Measurements from ENCODE around the gene BGN. TPM values are rescaled to one million over a fixed set of nuclear protein-coding genes. Genes with fewer than 3 reads are reported as not detected.

The BGN gene
- polyA plus RNA-seq, 4 donors, result 170 to 201 (median 195) TPM

DNA sequence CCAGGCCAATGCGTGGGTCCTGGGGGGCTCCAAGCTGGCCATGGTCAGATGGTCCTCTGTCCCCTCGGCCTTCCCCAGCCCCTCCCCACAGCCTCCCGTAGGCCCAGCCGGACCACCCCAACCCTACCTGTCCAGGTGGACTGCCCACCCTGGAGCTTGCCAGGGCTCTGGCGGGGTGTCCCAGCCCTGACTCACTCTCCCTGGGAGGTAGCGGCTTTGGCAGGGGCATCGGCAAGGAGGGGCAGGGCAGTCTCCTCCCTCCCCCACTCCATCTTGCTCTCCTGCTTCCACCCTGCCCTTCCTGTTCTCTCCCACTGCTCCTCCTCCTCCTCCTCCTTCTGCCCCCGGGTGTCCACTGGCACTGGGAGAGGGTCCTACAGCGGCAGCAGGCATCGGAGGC, 7.4 kb downstream of the BGN start:
- no peak for DNase-seq (ENCODE audit: low read depth in 4 of 4, low spot score in 2 of 4)

DNA sequence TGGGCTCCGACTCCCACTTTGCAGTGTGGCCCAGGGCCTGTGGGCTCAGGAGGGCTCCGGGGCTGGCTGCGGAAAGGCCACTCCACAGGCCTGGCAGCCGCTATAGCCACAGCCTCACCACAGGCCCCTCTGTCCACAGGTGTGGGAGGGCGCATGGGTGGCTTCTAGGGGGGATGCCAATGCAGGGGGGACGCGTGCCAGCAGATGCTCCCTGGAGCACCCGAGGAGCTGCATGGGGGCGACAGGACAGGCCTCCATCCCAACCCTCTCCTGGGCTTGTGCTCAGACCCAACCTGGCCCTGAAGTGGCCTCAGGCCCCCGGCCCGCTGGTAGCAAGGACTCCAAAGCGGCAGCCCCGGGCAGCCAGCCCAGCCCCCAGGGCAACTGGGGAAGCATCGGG, 8.0 kb downstream of the BGN start:
- no peak for DNase-seq (ENCODE audit: low read depth in 4 of 4, low spot score in 2 of 4)

DNA sequence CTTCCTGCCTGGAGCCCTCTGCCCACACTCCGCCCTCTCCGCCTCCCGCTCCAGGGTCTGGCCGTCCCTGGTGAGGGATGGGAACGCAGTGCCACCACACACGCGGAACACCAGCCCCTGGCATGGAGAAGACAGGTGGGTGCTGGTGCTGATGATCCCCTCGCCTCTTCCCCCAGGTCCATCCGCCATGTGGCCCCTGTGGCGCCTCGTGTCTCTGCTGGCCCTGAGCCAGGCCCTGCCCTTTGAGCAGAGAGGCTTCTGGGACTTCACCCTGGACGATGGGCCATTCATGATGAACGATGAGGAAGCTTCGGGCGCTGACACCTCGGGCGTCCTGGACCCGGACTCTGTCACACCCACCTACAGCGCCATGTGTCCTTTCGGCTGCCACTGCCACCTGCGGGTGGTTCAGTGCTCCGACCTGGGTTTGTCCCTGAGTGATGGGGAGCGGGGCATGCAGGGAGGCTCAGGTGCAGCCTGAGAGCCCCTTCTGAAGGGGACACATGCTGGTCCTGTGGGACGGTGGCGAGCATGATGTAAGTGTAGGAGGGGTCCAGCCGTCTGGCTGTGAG, 9.8 kb downstream of the BGN start:
- no peak for DNase-seq (ENCODE audit: low read depth in 4 of 4, low spot score in 2 of 4)

DNA sequence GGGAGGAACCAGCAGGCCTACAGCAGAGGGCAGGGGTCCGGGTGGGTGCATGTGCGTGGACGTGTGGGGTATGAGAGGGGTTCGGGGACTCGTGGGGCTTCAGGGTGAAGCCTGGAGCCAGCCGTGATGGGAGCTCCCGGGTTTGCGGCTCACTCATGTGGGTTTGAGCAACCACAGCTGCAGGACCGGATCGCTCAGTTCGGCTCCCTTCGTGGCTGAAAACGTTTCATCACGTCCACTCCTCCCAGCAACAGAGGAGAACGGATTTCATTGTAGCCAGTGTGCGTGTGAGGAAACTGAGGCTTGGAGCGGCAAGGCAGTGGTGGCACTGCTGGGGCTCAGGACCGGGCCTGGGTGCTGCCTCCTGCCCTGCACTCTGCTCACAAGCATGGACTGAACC, 10.6 kb downstream of the BGN start:
- no peak for DNase-seq (ENCODE audit: low read depth in 4 of 4, low spot score in 2 of 4)

DNA sequence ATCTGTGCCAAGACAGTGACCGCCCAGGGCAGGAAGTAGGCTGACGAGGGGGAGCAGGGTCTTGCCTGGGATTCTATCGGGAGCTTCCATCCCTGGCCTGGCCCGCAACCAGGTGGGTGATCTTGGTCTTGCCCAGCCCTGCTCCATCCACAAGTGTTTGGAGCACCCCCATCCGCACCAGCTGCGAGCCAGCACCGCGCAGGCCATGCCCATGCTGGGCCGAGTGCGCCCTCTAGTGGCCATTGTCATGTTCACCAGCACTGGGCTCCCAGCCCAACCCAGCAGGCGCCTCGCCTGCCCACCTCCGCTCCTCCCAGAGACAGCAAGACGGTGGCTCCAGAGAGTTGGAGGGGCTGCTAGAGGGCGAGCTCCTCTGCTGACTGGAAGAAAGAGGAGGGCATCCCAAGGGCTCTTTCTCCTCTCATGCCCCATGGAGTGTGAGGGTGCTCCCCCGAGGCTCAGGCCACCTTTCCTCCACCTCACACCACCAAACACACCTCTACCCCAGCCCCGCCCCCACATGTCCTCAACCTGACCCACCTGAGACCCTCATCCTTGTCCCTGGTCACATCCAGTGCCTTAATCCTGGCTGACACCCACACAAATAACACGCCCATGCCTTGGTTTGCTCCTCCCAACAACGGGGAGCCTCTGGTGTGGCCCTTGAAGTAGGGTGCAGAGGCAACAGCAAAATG, 12.9 kb downstream of the BGN start:
- DNase-seq (ENCODE audit: low read depth in 4 of 4, low spot score in 2 of 4), result no peak

DNA sequence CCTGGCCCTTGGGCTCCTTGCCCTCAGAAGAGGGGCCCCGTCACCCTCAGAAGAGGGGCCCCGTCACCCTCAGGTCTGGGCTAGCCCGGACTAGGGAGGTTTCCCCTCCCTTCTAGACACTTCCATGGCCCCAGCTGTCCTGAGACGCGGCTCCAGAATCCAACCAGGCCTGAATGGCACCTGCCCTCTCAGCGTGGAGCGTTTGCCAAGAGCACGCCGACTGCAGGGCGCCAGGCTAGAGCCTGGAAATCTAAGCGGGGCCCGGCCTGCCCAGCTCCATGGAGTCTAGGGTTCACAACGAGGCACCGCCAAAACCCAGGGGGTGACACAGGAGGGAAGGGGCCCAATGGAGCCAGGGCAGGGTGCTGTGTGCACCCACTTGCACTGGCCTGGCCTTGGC, 14.8 kb downstream of the BGN start:
- DNase-seq (ENCODE audit: low read depth in 4 of 4, low spot score in 2 of 4), result no peak

DNA sequence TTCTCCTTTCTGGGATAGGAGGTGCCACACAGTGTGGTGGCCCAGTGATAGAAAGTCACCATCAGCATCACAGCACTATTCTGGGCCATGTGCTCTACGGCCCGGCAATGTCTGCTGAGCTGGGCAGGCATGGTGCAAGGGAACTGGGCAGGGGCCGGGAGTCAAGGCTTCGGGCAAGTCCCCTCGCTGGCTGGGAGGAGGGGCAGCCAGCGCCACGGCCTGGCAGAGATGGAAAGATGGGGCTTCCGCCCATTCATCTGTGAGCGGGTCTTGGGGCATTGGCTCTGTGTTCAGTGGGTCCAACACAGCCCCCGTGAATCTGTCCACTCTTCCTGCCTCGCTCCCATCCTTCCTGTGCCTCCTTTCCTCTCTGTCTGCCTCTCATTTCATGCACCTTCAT, 15.6 kb downstream of the BGN start:
- DNase-seq (ENCODE audit: low read depth in 4 of 4, low spot score in 2 of 4), result no peak

DNA sequence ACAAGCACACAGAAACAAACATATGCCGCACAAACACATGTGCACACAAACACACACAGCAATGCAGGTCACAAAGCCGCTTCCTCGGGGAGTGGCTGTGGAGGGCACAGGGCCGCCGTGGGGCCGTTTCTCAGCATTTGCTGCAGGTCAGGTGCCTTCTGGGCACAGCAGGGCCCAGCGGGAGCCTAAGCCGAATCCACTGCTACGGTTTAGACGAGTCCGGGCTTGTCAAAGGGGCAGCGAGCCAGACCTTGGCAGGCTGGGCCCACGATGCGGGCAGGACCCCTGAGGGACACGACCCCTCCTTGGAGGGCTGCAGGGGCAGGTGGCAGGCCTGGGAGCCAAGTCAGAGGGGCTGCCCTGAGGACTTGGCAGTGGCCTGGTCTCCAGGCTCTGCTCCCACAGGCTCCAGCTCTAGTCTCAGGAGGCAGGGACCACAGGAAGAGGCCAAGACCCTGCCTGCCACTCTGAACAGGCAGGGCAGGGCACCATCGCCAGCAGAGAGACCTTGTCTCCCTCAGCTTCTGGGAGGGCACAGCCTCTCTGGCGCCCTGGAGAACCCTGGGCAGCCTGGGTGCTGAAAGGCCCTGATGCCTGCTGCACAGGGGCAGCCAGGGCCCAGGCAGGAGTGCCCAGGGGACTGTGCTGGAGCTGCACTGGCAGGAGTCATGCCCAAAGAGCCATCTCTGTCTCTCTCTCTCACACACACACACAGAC, 17.2 kb downstream of the BGN start:
- DNase-seq (ENCODE audit: low read depth in 4 of 4, low spot score in 2 of 4), result no peak

DNA sequence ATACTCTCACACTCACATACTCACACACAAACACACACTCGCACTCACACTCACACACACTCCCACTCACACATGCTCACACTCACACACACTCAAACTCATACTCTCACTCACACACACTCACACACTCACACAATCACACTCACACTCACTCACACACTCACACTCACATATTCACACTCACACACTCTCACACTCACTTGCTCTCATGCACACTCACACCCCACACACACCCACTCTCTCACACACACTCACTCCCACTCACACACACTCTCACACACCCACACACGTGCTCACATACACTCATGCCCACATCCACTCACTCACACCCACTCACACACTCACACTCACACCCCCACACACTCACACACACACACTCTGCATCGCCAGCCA, 17.7 kb downstream of the BGN start:
- DNase-seq (ENCODE audit: low read depth in 4 of 4, low spot score in 2 of 4), result no peak

DNA sequence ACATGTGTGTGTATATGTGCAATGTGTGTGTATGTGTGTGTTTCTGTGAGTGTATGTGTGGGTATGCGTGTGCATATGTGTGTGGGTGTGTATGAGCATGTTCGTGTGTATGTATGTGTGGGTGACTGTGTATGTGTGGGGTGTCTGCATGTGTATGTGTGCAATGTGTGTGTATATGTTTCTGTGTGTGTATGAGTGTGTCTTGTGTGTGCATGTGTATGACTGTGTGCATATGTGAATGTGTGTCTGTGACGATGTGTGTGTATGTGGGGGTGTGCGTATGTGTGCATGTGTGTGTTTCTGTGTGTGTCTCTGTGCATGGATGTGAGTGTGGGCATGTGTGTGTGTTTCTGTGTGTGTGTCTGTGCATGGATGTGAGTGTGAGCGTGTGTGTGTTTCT, 18.5 kb downstream of the BGN start:
- no peak for DNase-seq (ENCODE audit: low read depth in 4 of 4, low spot score in 2 of 4)

DNA sequence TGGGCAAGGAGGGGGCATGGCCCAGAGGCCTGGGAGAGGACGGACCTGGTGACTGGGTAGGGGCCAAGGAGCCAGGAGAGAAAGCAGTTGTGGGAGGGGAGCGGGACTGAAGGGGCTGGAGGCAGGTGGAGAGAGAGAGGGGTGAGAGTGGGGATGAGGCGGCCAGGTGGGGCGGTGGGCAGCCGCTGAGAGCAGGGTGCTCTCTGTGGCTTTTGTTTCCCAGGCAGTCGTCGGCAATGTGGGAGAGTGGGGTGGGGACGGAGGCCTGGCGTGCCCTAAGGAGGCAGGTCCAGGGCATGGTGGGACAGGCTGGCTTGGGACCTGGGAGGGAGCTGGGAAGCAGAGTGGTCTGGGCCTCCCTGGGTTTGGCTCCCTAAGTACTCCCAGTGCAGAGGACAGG, 19.5 kb downstream of the BGN start:
- no peak for DNase-seq (ENCODE audit: low read depth in 4 of 4, low spot score in 2 of 4)

DNA sequence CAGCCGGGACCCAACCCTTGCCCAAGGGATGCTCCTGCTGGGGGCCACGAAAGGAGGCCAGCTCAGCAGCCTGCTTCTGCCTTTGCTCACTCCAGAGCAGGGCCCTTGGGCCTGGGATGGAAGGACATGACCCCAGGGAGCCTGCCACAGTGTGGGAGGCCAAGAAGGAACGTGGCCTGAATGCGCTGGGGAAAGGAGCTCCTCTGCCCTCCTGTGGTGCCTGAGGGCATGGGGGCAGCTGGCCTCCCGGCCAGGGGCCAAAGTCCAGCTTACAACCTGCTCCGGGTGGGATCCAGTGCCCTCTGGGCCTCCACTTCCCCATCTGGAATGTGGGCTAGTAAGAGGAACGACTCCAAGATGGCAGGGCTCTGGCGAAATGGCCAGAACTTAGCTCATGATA, 20.7 kb downstream of the BGN start:
- no peak for DNase-seq (ENCODE audit: low read depth in 4 of 4, low spot score in 2 of 4)

DNA sequence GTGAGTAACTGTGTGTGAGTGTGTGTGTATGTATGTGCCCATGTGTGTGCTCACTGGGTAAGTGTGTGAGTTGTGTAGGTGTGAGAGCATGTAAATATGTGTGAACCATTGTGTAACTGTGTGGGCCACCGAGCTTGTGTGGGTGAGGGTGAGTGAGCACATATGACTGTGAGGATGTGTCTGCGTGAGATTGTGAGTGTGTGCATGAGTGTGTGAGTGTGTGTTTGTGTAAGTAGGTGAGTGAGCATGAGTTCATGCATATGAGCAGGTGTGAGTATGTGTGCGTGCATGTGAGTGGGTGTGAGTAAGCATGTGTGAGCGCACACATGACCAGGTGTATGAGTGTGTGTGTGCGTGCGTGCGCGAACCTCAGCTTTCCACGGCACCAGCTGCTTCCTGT, 21.3 kb downstream of the BGN start:
- no peak for DNase-seq (ENCODE audit: low read depth in 4 of 4, low spot score in 2 of 4)

DNA sequence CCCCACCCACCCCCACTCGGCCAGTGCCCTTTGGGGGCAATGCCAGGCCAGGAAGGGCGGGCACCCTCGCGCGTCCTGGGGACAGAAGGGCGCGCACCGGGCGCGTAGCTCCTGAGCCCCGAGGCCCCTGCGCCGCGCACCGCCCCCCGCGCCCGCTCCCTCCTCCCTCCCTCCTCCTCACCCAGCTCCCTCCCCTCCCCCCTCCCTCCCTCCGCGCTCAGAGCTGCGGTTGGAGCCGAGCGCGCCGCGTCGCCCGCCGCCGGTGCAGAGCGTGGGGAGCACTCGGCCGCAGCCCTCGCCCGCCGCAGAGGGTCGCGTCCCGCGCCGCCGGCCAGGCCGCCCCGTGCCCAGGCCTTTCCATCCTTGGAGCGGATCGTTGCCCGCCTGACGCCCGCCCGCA, 22.6 kb downstream of the BGN start, which contains the start of gene ATP2B3:
ATP2B3 (plus strand) TSS at position 220 of the 400 bp plus-strand sequence. CDS start 18,606 bp downstream, outside the sequence.
- DNase-seq (ENCODE audit: low read depth in 4 of 4, low spot score in 2 of 4), result no peak

DNA sequence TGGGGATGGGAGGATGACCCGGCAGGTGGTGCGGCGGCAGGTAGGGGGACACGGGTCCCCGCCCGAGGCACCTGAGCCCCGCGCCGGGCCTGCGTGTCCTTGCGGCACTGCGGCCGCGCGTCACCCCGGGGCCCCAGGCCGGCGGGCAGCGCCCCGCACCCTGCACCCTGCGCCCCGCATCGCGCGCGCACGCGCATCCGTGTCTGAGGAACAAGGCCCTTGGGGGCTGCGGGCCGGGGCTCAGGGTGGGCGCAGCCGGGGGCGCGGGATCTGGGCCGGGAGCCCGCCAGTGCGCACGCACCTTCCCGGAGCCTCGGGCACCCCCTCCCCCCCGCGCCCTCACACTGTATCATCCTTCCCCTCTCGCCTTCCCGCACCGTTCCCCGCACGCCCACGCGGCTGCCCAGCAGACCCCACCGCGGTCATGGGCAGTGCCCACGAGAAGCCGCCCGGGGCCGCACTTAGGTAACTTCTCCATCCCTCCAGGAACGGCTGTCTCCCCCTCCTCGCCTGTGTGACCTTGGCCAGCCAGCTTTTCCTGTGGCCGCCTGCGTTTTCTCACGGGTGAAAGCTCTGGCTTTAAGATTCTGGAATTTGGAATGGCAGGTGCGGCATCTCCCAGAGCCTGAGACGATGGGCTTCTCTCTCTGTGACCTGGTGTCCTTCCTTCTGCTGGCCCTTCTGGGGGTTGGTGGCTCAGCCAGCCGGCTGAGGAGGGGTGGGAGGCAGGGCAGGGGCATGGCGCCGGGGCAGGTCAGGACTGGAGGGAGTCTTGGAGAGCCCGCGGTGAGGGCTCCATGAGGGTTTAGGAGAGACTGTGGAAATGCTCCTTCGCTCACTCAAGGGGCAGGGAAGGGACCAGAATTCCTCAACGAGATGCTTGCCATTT, 23.4 kb downstream of the BGN start:
- no peak for DNase-seq (ENCODE audit: low read depth in 4 of 4, low spot score in 2 of 4)

DNA sequence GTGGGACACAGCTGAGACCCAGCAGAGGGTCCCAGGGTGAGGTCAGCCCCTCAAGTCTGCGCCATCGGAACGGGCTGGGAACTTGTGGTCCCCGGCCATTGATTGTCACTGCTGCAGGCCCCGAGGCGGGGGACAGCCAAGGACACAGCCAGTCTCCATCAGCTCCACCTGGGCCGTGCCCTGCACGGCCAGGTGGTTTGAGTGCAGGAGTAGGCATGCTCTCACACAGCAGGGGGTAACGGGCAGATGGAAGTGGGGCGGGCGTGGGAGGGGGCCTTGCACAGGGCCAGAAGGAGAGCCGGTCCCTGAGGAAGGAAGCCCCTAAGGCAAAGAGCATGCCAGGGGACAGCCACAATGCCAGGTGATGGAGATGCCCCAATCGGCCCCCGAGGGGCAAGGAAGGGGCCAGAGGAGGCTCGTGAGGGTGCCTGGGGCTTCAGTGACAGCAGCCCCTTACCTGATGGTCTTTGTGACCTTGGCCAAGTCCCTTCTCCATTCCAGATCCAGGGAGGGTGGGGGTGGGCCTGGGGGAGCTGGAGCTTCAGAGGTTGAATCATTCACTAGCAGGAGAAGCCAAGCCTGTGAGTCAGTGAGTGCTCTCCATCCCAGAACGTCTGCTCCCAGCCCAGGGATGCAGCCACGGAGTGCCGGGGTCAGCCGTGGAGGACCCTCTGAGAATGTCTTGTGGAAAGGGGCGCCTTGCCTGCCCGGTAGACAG, 24.9 kb downstream of the BGN start:
- no peak for DNase-seq (ENCODE audit: low read depth in 4 of 4, low spot score in 2 of 4)

DNA sequence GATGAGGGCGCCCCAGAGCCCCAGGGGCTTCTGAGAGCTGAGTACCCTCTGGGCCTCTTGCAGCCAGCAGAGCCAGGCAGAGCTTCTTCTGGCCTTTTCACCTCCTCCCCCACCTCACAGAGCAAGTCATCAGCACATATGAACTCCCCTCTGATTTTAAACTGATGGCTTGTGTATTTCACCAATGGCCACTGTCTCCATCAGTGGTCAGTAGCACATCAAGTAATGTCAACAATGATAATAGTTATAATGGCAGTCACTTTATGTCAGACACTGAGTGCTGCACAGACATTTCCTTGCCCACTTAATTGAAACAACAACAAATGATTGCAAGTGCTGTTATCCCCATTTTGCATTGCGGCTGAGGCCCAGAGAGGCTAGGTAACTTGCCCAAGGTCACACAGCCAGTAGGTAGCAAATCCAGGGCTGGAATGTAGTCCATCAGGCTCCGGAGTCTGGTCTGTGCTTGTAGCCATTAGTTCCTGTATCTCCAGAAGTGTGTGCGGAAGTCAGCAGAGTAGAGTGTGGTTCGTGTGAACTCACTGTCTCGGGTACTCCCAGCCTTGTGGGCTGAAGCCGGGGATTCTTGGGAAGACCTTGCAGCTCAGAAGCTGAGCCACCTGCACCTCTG, 25.6 kb downstream of the BGN start:
- no peak for DNase-seq (ENCODE audit: low read depth in 4 of 4, low spot score in 2 of 4)

DNA sequence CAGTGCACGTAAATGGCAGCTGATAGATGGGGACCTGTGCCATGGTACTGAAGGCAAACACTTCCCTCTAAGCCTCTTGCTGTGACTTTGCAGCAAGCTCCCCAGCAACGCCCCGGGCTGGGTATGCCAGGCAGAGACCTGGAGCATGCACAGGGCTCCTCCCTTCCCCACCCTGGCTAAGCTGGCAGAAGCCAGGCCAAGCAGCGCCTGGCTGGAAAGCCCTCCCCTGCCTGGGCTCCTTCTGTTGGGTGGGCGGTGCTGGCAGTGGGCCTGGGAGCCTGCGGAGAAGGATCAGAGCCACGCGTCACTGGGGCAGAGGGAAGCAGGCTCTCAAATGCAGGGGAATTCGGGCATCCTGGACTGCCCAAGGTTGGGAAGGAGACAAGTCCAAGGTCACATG, 26.3 kb downstream of the BGN start:
- DNase-seq (ENCODE audit: low read depth in 4 of 4, low spot score in 2 of 4), result no peak

DNA sequence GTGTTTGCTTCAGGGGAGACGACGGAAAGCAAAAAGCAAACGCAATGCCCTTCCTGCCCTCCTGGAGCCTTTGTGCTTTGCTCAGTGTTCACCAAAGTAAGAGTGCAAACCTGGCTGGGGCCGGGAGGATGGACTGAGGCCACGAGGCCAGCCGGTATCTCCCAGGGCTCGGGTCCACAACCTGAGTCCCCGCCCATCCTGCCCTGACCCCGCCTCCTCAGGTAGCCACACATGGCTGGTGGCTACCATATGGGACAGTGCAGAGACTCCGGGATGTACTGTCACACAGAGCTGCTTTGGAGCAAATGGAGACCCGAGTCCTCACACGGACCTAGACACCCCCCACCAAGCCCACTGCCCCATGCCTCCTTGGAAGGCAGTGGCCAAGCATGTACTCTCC, 27.5 kb downstream of the BGN start:
- no peak for DNase-seq (ENCODE audit: low read depth in 4 of 4, low spot score in 2 of 4)

DNA sequence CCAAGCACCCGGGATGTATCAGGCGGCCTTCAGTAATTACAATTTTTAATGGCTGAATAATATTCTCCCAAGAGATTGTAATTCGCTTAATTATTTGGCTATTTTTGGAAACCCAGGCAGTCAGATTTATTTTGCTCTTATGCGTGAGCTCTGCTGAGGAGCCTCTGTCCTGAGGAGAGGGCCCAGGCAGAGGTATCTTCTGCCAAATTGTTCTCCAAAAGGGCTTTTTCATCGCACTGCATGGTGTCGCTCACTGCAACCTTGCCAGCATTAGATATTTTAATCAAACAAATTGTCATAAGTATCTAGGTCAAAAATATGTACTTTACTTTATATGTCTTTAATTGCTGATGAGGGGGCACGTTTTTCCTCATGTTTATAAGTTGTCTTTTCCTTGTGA, 28.5 kb downstream of the BGN start:
- DNase-seq (ENCODE audit: low read depth in 4 of 4, low spot score in 2 of 4), result no peak

All from left renal cortex interstitium (tissue), 4 donors.